Left lung (tissue), 10 donors: ENCODE results near the gene IFI44. TPM values are rescaled to one million over a fixed set of nuclear protein-coding genes. Genes with fewer than 3 reads are reported as not detected.

Experiments
- ATAC-seq: fragments of 200-7000 bp; cut with Tn5 transposase; one replicate; pipeline ENCODE4 v1.9.1; 2020; ENCODE audit warnings: moderate library complexity
- DNase-seq, 4 donors: peaks; one replicate each; pipeline ENCODE4 v3.0.0-alpha.2; 2013 to 2020
- H3K27ac ChIP-seq, 2 donors: fragments of 200-600 bp; sonication (generic) in 1 of 2; one replicate each; pipeline versions ENCODE4 v1.5.0 to v1.8.0; 2020 to 2021
- H3K27me3 ChIP-seq, 2 donors: fragments of 200-600 bp; sonication (generic) in 1 of 2; one replicate each; pipeline versions ENCODE4 v1.5.0 to v1.8.0; 2020 to 2021
- H3K36me3 ChIP-seq, 2 donors: fragments of 200-600 bp; sonication (generic) in 1 of 2; one replicate each; pipeline versions ENCODE4 v1.5.0 to v1.8.0; 2020 to 2021
- H3K4me1 ChIP-seq, 2 donors: fragments of 200-600 bp; one replicate each; pipeline ENCODE4 v1.8.0; 2021
- H3K4me3 ChIP-seq, 2 donors: fragments of 200-600 bp; sonication (generic) in 1 of 2; one replicate each; pipeline versions ENCODE4 v1.5.0 to v1.8.0; 2020 to 2021; ENCODE audit warnings: mild to moderate bottlenecking in 1 of 2
- H3K9me3 ChIP-seq, 2 donors: fragments of 200-600 bp; sonication (generic) in 1 of 2; one replicate each; pipeline versions ENCODE4 v1.5.0 to v1.8.0; 2020 to 2021
- intact Hi-C, 2 donors: fragments of 100-400 bp; cut with DNase I; formaldehyde crosslinking; loops; one replicate each; pipeline versions ENCODE4 v1.11.2 to v1.14.2; 2022
- polyA plus RNA-seq, 6 donors: library from polyadenylated mRNA; unstranded; fragments of 120-200 nt; gene quantifications; one replicate each; pipeline ENCODE4 v1.2.1, GENCODE V29; 2013; ENCODE audit not compliant: insufficient read length in 6 of 6
- total RNA-seq, 2 donors: library from RNA; stranded (reverse); fragmentation: NEBNext Ultra II Directional; extraction: Animal tissue kit (Norgen Biotek cat#: 25700); gene quantifications; one replicate each; pipeline ENCODE4 v1.2.1, GENCODE V29; 2021
- TF ChIP-seq, protein P1 (sequence below), 2 donors: fragments of 200-600 bp; sonication (generic) in 1 of 2; IDR thresholded peaks; one replicate each; pipeline versions ENCODE4 v1.5.0 to v1.8.0; 2021; ENCODE audit warnings: antibody characterized with exemption in 2 of 2
- donor health status: DM: no; HTN: yes; CAD: no.
- donor health status: DM: no; HTN: no; CAD: no.

The IFI44 gene
- total and polyA plus RNA-seq, 8 donors: 40.8 to 77.8 (median 53.7) TPM

GRCh38 chr1:78687315-78687714 is 37.7 kb downstream of the IFI44 start:
- DNase-seq: no peak
- intact Hi-C loops: no loop called here

DNA sequence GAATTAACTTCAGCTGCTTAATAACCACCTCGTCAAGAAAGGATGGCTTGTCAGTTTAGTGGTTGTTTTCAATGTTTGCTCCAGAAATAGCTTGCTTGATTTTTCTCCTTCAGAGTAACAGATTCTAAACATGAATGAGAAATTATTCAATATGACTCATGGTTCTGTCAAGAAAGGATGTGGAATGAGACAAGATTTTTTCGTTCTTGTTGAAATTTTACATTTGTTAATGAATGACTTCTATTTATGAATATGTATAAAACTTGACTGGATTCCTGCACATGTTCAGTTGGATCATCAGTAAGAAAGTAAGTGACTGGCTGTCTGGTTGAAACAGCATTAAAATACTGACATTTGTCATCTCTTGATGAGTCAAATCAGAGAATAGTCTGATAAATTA is 38.3 kb downstream of the IFI44 start:
- no peaks in the 10 kb centered on the region for H3K4me1 ChIP-seq
- no peak overlapping the region for H3K4me3 ChIP-seq
- intact Hi-C loops: no loop called here
- TF ChIP-seq, protein P1, sequence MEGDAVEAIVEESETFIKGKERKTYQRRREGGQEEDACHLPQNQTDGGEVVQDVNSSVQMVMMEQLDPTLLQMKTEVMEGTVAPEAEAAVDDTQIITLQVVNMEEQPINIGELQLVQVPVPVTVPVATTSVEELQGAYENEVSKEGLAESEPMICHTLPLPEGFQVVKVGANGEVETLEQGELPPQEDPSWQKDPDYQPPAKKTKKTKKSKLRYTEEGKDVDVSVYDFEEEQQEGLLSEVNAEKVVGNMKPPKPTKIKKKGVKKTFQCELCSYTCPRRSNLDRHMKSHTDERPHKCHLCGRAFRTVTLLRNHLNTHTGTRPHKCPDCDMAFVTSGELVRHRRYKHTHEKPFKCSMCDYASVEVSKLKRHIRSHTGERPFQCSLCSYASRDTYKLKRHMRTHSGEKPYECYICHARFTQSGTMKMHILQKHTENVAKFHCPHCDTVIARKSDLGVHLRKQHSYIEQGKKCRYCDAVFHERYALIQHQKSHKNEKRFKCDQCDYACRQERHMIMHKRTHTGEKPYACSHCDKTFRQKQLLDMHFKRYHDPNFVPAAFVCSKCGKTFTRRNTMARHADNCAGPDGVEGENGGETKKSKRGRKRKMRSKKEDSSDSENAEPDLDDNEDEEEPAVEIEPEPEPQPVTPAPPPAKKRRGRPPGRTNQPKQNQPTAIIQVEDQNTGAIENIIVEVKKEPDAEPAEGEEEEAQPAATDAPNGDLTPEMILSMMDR (IDR thresholded peaks at IDR 0.05): no peak
- no peaks in the 10 kb centered on the region for H3K9me3 ChIP-seq
- ATAC-seq (no peak), DNase-seq (no peak)
- no peaks in the 10 kb centered on the region for H3K27me3 ChIP-seq
- no peak overlapping the region for H3K27ac ChIP-seq
- no peaks in the 10 kb centered on the region for H3K36me3 ChIP-seq

More at GRCh38 chr1:78687315-78687714, 37.7 kb downstream of the IFI44 start:
- ATAC-seq: no peak
- Histone ChIP-seq H3K4me1 (no peaks in the 10 kb centered on the region), H3K9me3 (no peaks in the 10 kb centered on the region), H3K27me3 (no peaks in the 10 kb centered on the region), H3K36me3 (no peaks in the 10 kb centered on the region), H3K4me3 (no peak overlapping the region), H3K27ac (no peak overlapping the region)
- TF ChIP-seq, protein P1 (IDR thresholded peaks at IDR 0.05): no peak

DNA sequence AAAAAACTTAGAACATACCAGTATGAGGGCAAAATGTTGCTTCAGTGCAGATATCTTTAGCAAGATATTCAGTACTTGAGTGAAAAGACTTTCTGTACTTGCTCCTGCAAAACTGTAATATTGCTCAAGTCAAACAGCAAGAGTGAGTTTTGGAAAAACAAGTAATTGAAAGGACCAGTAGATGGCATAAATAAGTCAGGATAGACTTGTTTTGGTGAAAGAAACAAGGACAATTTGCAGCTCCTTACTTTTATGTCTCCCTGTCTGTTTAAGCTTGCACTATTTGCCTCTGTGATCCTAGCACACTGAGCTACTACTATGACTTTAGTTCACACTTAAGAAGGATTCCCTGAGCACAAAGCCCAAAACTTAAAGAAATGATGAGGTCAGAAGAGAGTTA is 39.1 kb downstream of the IFI44 start:
- Histone ChIP-seq H3K9me3 (no peaks in the 10 kb centered on the region), H3K27ac (no peak overlapping the region), H3K4me3 (no peak overlapping the region), H3K36me3 (no peaks in the 10 kb centered on the region), H3K27me3 (no peaks in the 10 kb centered on the region), H3K4me1 (no peaks in the 10 kb centered on the region)
- no peak for ATAC-seq
- intact Hi-C loops: no loop called here
- DNase-seq: no peak
- TF ChIP-seq, protein P1 (IDR thresholded peaks at IDR 0.05): no peak

DNA sequence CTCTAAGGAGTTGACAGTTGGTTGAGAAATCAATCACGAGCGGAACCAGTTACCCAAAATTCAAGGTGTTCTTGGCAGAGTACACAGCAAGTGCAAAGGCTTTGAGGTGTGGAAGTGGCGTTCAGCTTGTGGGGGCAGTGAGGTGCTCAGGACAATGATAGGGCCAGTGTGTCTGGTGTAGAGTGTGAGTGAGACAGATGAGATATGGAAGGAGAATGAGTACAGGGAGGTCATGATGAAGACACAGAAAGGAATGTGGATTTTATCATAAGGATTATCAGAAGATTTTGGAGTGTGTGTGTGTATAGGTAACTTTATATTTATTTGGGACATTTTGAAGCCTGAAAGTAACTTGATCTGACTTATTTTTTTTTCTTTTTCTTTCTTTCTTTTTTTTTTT is 40.9 kb downstream of the IFI44 start:
- Histone ChIP-seq H3K27ac (no peak overlapping the region), H3K9me3 (no peaks in the 10 kb centered on the region), H3K4me3 (no peak overlapping the region), H3K36me3 (no peaks in the 10 kb centered on the region), H3K27me3 (no peaks in the 10 kb centered on the region), H3K4me1 (no peaks in the 10 kb centered on the region)
- ATAC-seq (no peak), DNase-seq (no peak)
- TF ChIP-seq, protein P1 (IDR thresholded peaks at IDR 0.05): no peak
- intact Hi-C loops: no loop called here

DNA sequence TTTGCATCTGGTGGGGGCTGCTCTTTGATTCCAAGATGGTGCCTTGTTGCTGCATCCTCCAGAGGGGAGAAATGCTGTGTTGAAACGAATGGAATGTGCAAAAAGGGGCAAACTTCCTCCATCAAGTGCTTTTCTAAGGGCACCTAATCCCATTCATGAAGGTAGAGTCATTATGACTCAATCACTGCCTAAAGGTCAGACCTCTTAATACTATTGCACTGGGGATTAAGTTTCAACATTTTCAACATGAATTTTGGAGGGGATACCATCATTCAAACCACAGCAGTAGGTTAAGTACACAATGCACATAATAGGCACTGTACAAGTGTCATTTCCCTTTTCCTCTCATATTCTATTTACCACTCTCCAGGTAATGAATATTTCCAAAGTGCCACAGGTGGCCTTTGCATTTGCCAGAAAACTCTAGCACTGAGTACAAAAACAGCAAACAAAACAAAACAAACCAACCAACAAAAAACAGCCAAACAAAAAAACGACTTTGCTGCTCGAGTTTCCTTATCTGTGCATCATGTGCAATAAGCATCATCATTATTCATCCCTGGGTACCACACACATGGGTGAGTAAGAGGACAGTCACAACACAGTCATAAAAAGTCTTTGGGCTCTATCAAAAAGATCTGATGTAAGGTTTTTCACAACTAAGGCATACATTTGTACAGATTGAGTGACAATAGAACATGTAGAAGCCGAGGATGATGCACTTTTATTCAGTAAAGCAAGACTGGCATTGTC is 42.5 kb downstream of the IFI44 start:
- Histone ChIP-seq H3K4me3 (no peak overlapping the region), H3K4me1 (no peaks in the 10 kb centered on the region), H3K36me3 (no peaks in the 10 kb centered on the region), H3K27ac (no peak overlapping the region), H3K9me3 (no peaks in the 10 kb centered on the region), H3K27me3 (no peaks in the 10 kb centered on the region)
- intact Hi-C loops: no loop called here
- no peak for ATAC-seq
- TF ChIP-seq, protein P1 (IDR thresholded peaks at IDR 0.05): no peak
- DNase-seq: no peak
